SK-N-SH treated with all-trans-retinoic acid at 6 μM for 48 hours (cell line): Measurements from ENCODE around the gene TSHZ2.
A peak's percentile ranks its signal among the peaks of the same experiment; 100 is the strongest.

Experiments used
- ATAC-seq: fragments of 200-7000 bp; cut with Tn5 transposase; 3 replicates; pipeline ENCODE4 v1.9.1; 2020; ENCODE audit warnings: mild to moderate bottlenecking, moderate library complexity
- ARNTL ChIP-seq: fragments of 450-650 bp; formaldehyde crosslinking; IDR thresholded peaks from 2 replicates; pipeline ENCODE4 v1.5.0; 2020; ENCODE audit warnings: low read depth, mild to moderate bottlenecking, moderate library complexity, borderline replicate concordance
- BACH2 ChIP-seq: fragments of 250-450 bp; sonication (Bioruptor Pico); IDR thresholded peaks from 2 replicates; pipeline ENCODE4 v1.9.0; 2021; ENCODE audit warnings: mild to moderate bottlenecking, borderline replicate concordance
- CSDC2 ChIP-seq: fragments of 250-450 bp; sonication (Bioruptor Pico); IDR thresholded peaks from 2 replicates; pipeline ENCODE4 v1.5.0; 2020; ENCODE audit warnings: mild to moderate bottlenecking, moderate library complexity
- ESRRG ChIP-seq: fragments of 250-450 bp; sonication (Bioruptor Pico); IDR thresholded peaks from 2 replicates; pipeline ENCODE4 v1.6.1; 2021; ENCODE audit warnings: mild to moderate bottlenecking
- GLIS3 ChIP-seq: fragments of 250-450 bp; sonication (Bioruptor Pico); IDR thresholded peaks from 2 replicates; pipeline ENCODE4 v1.5.0; 2020; ENCODE audit warnings: mild to moderate bottlenecking, moderate library complexity
- ISL1 ChIP-seq: fragments of 250-450 bp; sonication (Bioruptor Pico); IDR thresholded peaks from 2 replicates; pipeline ENCODE4 v2.1.2; 2022; ENCODE audit warnings: mild to moderate bottlenecking, moderate library complexity
- OSR1 ChIP-seq: fragments of 250-450 bp; sonication (Bioruptor Pico); IDR thresholded peaks from 2 replicates; pipeline ENCODE4 v1.8.0; 2022; ENCODE audit warnings: moderate library complexity, mild to moderate bottlenecking, inconsistent platforms
- PPARA ChIP-seq: fragments of 250-450 bp; sonication (Bioruptor Pico); IDR thresholded peaks from 2 replicates; pipeline ENCODE4 v1.5.0; 2020; ENCODE audit warnings: mild to moderate bottlenecking, borderline replicate concordance
- SNAI2 ChIP-seq: fragments of 250-450 bp; sonication (Bioruptor Pico); IDR thresholded peaks from 2 replicates; pipeline ENCODE4 v1.5.0; 2020; ENCODE audit warnings: mild to moderate bottlenecking, moderate library complexity
- TCF4 ChIP-seq: fragments of 250-450 bp; sonication (Bioruptor Pico); IDR thresholded peaks from 2 replicates; pipeline ENCODE4 v1.8.0; 2021; ENCODE audit warnings: mild to moderate bottlenecking, moderate library complexity, borderline replicate concordance
- ZC3H10 ChIP-seq: fragments of 250-450 bp; sonication (Bioruptor Pico); IDR thresholded peaks from 2 replicates; pipeline ENCODE4 v1.5.1; 2021; ENCODE audit warnings: mild to moderate bottlenecking, moderate library complexity
- ZFP3 ChIP-seq: fragments of 250-450 bp; sonication (Bioruptor Pico); IDR thresholded peaks from 2 replicates; pipeline ENCODE4 v1.5.0; 2020; ENCODE audit warnings: mild to moderate bottlenecking, moderate library complexity
- ZFP30 ChIP-seq: fragments of 450-650 bp; formaldehyde crosslinking; IDR thresholded peaks from 2 replicates; pipeline ENCODE4 v1.5.0; 2022; ENCODE audit warnings: mild to moderate bottlenecking, moderate library complexity
- ZNF565 ChIP-seq: fragments of 450-650 bp; formaldehyde crosslinking; conservative IDR thresholded peaks from 2 replicates; pipeline ENCODE4 v1.5.0; 2020; ENCODE audit warnings: low read depth, mild to moderate bottlenecking, moderate library complexity
- ZNF70 ChIP-seq: fragments of 450-650 bp; formaldehyde crosslinking; IDR thresholded peaks from 2 replicates; pipeline ENCODE4 v1.5.0; 2020; ENCODE audit warnings: mild to moderate bottlenecking, moderate library complexity
- ZNF8 ChIP-seq: fragments of 450-650 bp; formaldehyde crosslinking; IDR thresholded peaks from 2 replicates; pipeline ENCODE4 v1.5.0; 2020; ENCODE audit warnings: mild to moderate bottlenecking, moderate library complexity
- TF ChIP-seq, protein P1 (sequence below): fragments of 250-450 bp; sonication (Bioruptor Pico); IDR thresholded peaks from 2 replicates; pipeline ENCODE4 v1.5.1; 2021; ENCODE audit warnings: mild to moderate bottlenecking, moderate library complexity
- TF ChIP-seq, protein P2 (sequence below): fragments of 250-450 bp; sonication (Bioruptor Pico); IDR thresholded peaks from 2 replicates; pipeline ENCODE4 v1.5.0; 2020; ENCODE audit warnings: mild to moderate bottlenecking, moderate library complexity
- TF ChIP-seq, protein P3 (sequence below): fragments of 250-450 bp; sonication (Bioruptor Pico); IDR thresholded peaks from 2 replicates; pipeline ENCODE4 v1.8.0; 2020; ENCODE audit warnings: mild to moderate bottlenecking, moderate library complexity, borderline replicate concordance
- TF ChIP-seq, protein P4 (sequence below): fragments of 250-450 bp; sonication (Bioruptor Pico); IDR thresholded peaks from 2 replicates; pipeline ENCODE4 v1.8.0; 2021; ENCODE audit warnings: low read depth, mild to moderate bottlenecking, moderate library complexity, borderline replicate concordance

The TSHZ2 gene

DNA sequence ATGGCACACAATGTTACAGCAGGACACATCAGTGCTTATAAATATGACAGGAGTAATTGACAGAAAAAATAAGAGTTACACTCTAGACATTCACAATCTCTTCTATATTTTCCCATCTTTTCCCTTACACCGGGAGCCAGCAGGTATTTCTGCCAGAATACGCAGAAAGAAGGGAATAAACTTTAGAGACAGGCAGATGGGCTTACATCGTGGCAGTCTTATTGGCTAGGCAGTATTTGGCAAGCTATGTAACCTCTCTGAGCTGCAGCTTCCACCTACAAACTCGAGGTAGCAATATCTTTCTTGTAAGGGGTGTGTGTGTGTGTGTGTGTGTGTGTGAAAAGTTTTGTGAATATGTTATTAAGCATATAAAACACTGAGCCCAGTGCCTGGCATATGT is 33.0 kb upstream of the TSHZ2 start:
- no peak for ATAC-seq
- TF ChIP-seq ZC3H10 (CRISPR knock-in tag) (no peak), ISL1 (CRISPR knock-in tag) (no peak), ESRRG (no peak), ZFP30 (no peak), BACH2 (CRISPR knock-in tag) (no peak), CSDC2 (CRISPR knock-in tag) (no peak), ZNF8 (no peak), GLIS3 (CRISPR knock-in tag) (no peak), TCF4 (CRISPR knock-in tag) (no peak), ARNTL (CRISPR knock-in tag) (no peak), ZNF70 (CRISPR knock-in tag) (no peak), PPARA (CRISPR knock-in tag) (no peak), OSR1 (CRISPR knock-in tag) (no peak)
- TF ChIP-seq, protein P1, sequence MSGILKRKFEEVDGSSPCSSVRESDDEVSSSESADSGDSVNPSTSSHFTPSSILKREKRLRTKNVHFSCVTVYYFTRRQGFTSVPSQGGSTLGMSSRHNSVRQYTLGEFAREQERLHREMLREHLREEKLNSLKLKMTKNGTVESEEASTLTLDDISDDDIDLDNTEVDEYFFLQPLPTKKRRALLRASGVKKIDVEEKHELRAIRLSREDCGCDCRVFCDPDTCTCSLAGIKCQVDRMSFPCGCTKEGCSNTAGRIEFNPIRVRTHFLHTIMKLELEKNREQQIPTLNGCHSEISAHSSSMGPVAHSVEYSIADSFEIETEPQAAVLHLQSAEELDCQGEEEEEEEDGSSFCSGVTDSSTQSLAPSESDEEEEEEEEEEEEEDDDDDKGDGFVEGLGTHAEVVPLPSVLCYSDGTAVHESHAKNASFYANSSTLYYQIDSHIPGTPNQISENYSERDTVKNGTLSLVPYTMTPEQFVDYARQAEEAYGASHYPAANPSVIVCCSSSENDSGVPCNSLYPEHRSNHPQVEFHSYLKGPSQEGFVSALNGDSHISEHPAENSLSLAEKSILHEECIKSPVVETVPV: no peak

DNA sequence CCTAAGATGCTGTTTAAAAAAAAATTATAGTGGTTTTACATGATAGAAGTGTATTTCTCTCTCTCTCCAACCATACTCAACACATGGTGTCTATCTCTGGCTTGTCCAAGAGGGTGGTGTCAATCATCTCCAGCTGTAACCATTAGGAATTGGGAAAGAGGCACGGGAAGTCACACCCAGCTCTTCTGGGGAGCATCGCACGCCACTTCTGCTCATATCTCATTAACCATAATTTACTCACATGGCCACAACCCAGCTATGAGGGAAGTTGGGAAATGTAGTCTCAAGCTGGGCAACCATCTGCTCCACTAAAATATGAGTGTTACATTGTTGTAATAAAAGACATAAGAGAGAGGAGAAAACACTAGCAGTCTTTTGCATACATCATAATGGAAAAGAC is 30.4 kb upstream of the TSHZ2 start:
- no peak for ATAC-seq
- TF ChIP-seq ISL1 (CRISPR knock-in tag) (no peak), ESRRG (no peak), ZC3H10 (CRISPR knock-in tag) (no peak), OSR1 (CRISPR knock-in tag) (no peak), ZNF8 (no peak), GLIS3 (CRISPR knock-in tag) (no peak), CSDC2 (CRISPR knock-in tag) (no peak), SNAI2 (no peak), ZNF565 (CRISPR knock-in tag) (no peak), TCF4 (CRISPR knock-in tag) (no peak), ZFP3 (CRISPR knock-in tag) (no peak), PPARA (CRISPR knock-in tag) (no peak)
- TF ChIP-seq, protein P2, sequence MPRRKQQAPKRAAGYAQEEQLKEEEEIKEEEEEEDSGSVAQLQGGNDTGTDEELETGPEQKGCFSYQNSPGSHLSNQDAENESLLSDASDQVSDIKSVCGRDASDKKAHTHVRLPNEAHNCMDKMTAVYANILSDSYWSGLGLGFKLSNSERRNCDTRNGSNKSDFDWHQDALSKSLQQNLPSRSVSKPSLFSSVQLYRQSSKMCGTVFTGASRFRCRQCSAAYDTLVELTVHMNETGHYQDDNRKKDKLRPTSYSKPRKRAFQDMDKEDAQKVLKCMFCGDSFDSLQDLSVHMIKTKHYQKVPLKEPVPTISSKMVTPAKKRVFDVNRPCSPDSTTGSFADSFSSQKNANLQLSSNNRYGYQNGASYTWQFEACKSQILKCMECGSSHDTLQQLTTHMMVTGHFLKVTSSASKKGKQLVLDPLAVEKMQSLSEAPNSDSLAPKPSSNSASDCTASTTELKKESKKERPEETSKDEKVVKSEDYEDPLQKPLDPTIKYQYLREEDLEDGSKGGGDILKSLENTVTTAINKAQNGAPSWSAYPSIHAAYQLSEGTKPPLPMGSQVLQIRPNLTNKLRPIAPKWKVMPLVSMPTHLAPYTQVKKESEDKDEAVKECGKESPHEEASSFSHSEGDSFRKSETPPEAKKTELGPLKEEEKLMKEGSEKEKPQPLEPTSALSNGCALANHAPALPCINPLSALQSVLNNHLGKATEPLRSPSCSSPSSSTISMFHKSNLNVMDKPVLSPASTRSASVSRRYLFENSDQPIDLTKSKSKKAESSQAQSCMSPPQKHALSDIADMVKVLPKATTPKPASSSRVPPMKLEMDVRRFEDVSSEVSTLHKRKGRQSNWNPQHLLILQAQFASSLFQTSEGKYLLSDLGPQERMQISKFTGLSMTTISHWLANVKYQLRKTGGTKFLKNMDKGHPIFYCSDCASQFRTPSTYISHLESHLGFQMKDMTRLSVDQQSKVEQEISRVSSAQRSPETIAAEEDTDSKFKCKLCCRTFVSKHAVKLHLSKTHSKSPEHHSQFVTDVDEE: no peak
- TF ChIP-seq, protein P1: no peak
- TF ChIP-seq, protein P3, sequence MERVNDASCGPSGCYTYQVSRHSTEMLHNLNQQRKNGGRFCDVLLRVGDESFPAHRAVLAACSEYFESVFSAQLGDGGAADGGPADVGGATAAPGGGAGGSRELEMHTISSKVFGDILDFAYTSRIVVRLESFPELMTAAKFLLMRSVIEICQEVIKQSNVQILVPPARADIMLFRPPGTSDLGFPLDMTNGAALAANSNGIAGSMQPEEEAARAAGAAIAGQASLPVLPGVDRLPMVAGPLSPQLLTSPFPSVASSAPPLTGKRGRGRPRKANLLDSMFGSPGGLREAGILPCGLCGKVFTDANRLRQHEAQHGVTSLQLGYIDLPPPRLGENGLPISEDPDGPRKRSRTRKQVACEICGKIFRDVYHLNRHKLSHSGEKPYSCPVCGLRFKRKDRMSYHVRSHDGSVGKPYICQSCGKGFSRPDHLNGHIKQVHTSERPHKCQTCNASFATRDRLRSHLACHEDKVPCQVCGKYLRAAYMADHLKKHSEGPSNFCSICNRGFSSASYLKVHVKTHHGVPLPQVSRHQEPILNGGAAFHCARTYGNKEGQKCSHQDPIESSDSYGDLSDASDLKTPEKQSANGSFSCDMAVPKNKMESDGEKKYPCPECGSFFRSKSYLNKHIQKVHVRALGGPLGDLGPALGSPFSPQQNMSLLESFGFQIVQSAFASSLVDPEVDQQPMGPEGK (CRISPR knock-in tag): no peak

DNA sequence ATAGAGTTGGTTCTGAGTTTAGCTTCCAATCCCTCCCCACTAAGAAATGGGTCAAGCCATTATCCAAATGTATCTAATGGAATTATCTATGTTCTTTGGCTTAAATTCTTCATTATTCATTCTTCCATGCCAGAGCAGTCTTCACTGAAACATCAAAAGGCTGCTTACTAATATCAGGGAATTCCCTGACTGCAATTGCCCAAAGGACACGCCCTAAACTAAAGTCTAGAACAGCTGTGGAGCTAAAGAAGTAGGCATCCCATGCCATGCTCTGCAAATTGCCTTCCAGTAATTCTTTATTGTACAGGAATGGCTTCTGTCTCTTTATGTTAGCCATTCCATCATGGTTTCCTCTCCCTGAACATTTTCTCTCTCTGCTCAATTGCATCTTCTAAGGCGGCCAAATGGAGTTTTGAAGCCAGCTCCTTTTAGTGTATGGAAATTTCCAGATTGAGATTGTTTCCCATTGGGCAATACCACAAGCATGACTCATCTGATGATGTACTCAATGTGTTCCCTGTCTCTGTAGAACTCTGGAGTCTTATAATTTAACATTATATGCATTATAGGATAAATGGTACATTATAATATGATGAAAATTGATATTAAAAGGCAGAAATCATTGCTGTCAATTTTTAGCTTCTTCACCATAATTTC is 28.8 kb upstream of the TSHZ2 start:
- no peak for ATAC-seq
- TF ChIP-seq ZFP3 (CRISPR knock-in tag) (no peak), ARNTL (CRISPR knock-in tag) (no peak), ESRRG (no peak), TCF4 (CRISPR knock-in tag) (no peak), ISL1 (CRISPR knock-in tag) (peak; percentile 41; the same call in 1 of the 2 replicates)

DNA sequence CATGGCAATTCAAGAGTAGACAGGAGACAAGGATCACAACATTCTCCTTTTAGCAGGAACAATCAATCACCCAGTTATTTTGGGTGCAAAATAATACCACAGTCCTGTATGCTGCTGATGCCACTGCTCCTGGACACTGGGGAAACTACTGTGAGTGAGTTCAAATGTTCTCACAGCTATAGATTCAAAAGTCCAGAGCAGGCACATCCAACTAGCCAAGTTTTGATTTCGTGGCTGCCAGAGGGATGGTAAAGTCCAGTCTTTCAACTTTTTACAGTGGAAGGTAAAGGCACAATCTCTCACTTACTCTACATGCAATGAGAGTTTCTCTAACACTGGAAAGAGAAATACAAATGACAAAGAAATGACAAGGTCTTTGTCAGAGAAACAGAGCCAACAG is 26.9 kb upstream of the TSHZ2 start:
- ATAC-seq: no peak
- no peak for TF ChIP-seq SNAI2
- TF ChIP-seq, protein P4, sequence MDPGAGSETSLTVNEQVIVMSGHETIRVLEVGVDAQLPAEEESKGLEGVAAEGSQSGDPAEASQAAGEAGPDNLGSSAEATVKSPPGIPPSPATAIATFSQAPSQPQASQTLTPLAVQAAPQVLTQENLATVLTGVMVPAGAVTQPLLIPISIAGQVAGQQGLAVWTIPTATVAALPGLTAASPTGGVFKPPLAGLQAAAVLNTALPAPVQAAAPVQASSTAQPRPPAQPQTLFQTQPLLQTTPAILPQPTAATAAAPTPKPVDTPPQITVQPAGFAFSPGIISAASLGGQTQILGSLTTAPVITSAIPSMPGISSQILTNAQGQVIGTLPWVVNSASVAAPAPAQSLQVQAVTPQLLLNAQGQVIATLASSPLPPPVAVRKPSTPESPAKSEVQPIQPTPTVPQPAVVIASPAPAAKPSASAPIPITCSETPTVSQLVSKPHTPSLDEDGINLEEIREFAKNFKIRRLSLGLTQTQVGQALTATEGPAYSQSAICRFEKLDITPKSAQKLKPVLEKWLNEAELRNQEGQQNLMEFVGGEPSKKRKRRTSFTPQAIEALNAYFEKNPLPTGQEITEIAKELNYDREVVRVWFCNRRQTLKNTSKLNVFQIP (CRISPR knock-in tag): no peak
- TF ChIP-seq, all 23 proteins: peak for 0
